Smooth muscle cell (in vitro differentiated cells): ENCODE measurements around the gene TMEM120A. TPM values are rescaled to one million over a fixed set of nuclear protein-coding genes. Genes with fewer than 3 reads are reported as not detected.

Source experiments
- DNase-seq: peaks from one replicate; lab custom pipeline; 2025; ENCODE audit not compliant: unreplicated experiment; lab: John Stamatoyannopoulos, UW
- H2AFZ ChIP-seq: fragments of 200-600 bp; sonication (generic); 2 replicates; pipeline ENCODE4 v1.6.0; 2016; ENCODE audit warnings: antibody characterized with exemption, low read depth, mild to moderate bottlenecking
- H3F3A ChIP-seq: fragments of 200-600 bp; sonication (generic); 2 replicates; pipeline ENCODE4 v1.6.0; 2017; ENCODE audit warnings: antibody characterized with exemption, low read depth
- H3K27ac ChIP-seq: fragments of 200-600 bp; sonication (generic); 2 replicates; pipeline ENCODE4 v1.5.1; 2016; ENCODE audit warnings: low read depth, mild to moderate bottlenecking
- H3K27me3 ChIP-seq: fragments of 200-600 bp; sonication (generic); 2 replicates; pipeline ENCODE4 v1.6.1; 2016; ENCODE audit warnings: low read depth, mild to moderate bottlenecking
- H3K36me3 ChIP-seq: fragments of 200-600 bp; sonication (generic); 2 replicates; pipeline ENCODE4 v1.5.1; 2016; ENCODE audit warnings: low read depth
- H3K4me1 ChIP-seq: fragments of 200-600 bp; sonication (generic); 2 replicates; pipeline ENCODE4 v1.5.1; 2016; ENCODE audit warnings: low read depth
- H3K4me2 ChIP-seq: fragments of 200-600 bp; sonication (generic); 2 replicates; pipeline ENCODE4 v1.6.0; 2016; ENCODE audit warnings: mild to moderate bottlenecking
- H3K4me3 ChIP-seq: fragments of 200-600 bp; sonication (generic); 2 replicates; pipeline ENCODE4 v1.5.1; 2016; ENCODE audit warnings: mild to moderate bottlenecking
- H3K79me2 ChIP-seq: fragments of 200-600 bp; sonication (generic); 2 replicates; pipeline ENCODE4 v1.6.0; 2016; ENCODE audit warnings: low read depth, mild to moderate bottlenecking
- H3K9ac ChIP-seq: fragments of 200-600 bp; sonication (generic); 2 replicates; pipeline ENCODE4 v1.6.0; 2016; ENCODE audit warnings: low read depth
- H3K9me3 ChIP-seq: fragments of 200-600 bp; sonication (generic); replicated peaks from 2 replicates; pipeline ENCODE4 v1.5.1; 2016; ENCODE audit warnings: low read depth
- H4K20me1 ChIP-seq: fragments of 200-600 bp; sonication (generic); 2 replicates; pipeline ENCODE4 v1.6.0; 2016; ENCODE audit warnings: low read depth
- WGBS: methylation state at CpG from one replicate; pipeline ENCODE4 v1.1.7; 2016; ENCODE audit warnings: low lambda C conversion rate; 5-methylcytosine and 5-hydroxymethylcytosine counted together
- polyA plus RNA-seq: library from polyadenylated mRNA; unstranded; fragments of >200 nt; fragmentation: Nextera tagmentation; extraction: Ambion mirVana; gene quantifications from 2 replicates; pipeline ENCODE4 v1.2.1, GENCODE V29; 2016
- total RNA-seq: library from RNA; depleted of rRNA; stranded (reverse); fragments of >200 nt; gene quantifications from 2 replicates; pipeline ENCODE4 v1.2.3, GENCODE V29; 2014
- TF ChIP-seq, protein P1 (sequence below): fragments of 200-600 bp; sonication (generic); IDR thresholded peaks from 2 replicates; pipeline ENCODE4 v1.5.1; 2017; ENCODE audit warnings: borderline replicate concordance, mild to moderate bottlenecking, antibody characterized with exemption; ENCODE audit not compliant: insufficient read depth, poor library complexity, severe bottlenecking

TMEM120A gene
- total and polyA plus RNA-seq, 2 experiments from 2014 or later: 20.3 to 37.2 TPM

DNA sequence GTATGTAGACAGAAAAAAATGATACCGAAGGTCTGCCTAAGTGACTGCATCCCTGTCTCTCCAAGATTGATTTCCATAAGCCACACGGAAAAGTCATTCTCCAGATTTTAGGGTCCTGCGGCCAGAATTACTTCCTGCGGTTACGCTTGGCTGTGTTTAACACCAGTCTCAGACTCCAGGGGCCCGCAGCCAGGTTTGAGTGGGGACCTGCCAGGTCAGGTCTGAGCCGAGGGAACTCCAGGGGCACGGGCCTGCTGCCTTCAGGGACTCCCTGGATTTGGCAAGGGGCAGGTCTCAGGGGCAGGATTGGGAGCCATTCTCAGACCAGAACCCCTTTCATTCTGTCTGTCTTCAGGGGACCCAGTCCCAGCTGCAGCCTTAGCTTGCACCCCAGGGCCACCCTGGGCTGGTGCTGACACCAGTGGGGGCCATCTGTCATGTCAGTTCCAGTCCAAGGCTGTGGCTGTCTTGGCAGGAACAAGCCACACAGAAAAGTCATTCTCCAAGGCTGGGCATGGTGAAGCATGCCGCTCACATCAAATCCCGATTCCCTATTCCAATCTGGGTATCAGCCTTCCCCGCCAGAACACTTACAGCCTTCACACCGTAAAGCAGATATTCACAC is 39.0 kb downstream of the TMEM120A start:
- no peak overlapping the region for H3K27ac ChIP-seq
- no peak overlapping the region for H3K9ac ChIP-seq
- WGBS: 97% methylated on average over 12 of the region's 12 CpGs
- H3K4me3 ChIP-seq: no peak overlapping the region
- H3K4me1 ChIP-seq: no peaks in the 10 kb centered on the region
- TF ChIP-seq, protein P1, sequence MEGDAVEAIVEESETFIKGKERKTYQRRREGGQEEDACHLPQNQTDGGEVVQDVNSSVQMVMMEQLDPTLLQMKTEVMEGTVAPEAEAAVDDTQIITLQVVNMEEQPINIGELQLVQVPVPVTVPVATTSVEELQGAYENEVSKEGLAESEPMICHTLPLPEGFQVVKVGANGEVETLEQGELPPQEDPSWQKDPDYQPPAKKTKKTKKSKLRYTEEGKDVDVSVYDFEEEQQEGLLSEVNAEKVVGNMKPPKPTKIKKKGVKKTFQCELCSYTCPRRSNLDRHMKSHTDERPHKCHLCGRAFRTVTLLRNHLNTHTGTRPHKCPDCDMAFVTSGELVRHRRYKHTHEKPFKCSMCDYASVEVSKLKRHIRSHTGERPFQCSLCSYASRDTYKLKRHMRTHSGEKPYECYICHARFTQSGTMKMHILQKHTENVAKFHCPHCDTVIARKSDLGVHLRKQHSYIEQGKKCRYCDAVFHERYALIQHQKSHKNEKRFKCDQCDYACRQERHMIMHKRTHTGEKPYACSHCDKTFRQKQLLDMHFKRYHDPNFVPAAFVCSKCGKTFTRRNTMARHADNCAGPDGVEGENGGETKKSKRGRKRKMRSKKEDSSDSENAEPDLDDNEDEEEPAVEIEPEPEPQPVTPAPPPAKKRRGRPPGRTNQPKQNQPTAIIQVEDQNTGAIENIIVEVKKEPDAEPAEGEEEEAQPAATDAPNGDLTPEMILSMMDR: no peak
- H2AFZ ChIP-seq: no peak overlapping the region
- no peaks in the 10 kb centered on the region for H3K79me2 ChIP-seq
- H3K4me2 ChIP-seq: no peak overlapping the region
- H4K20me1 ChIP-seq: no peaks in the 10 kb centered on the region
- no peaks in the 10 kb centered on the region for H3K9me3 ChIP-seq
- no peaks in the 10 kb centered on the region for H3K36me3 ChIP-seq
- no peaks in the 10 kb centered on the region for H3K27me3 ChIP-seq
- no peaks in the 10 kb centered on the region for H3F3A ChIP-seq
- no peak for DNase-seq

- no peaks in the 10 kb centered on the region for H3K9me3 ChIP-seq
- no peaks in the 10 kb centered on the region for H3F3A ChIP-seq
- H3K4me1 ChIP-seq: no peaks in the 10 kb centered on the region
- TF ChIP-seq, protein P1: no peak
- no peak overlapping the region for H3K4me3 ChIP-seq
- H3K27me3 ChIP-seq: no peaks in the 10 kb centered on the region
- peaks cover 3% of the 10 kb centered on the region for H4K20me1 ChIP-seq
- no peaks in the 10 kb centered on the region for H3K79me2 ChIP-seq
- no peaks in the 10 kb centered on the region for H3K36me3 ChIP-seq
- no peak overlapping the region for H3K4me2 ChIP-seq
- no peak for DNase-seq
- H3K27ac ChIP-seq: no peak overlapping the region
- 98% methylated on average over 11 of the region's 11 CpGs for WGBS
- H3K9ac ChIP-seq: no peak overlapping the region
- H2AFZ ChIP-seq: no peak overlapping the region
Observed at GRCh38 chr7:75953931-75954330, 40.5 kb downstream of the TMEM120A start.

DNA sequence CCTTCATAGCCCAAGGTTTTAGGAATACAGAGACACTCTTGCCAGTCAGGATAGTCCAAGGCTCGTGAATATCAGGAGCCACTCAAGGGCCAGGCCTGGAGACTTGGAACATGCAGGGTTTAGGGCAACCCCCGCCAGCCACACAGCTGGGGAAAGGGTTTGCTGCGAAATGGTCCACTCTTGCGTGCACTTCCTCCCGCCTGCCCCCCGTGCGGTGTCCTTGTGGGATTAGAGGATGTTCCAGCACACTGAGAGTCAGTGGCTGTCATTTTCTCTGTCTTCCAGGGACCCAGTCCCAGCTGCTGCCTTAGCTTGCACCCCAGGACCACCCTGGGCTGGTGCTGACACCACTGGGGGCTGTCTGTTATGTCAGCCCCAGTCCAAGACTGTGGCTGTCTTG is 41.0 kb downstream of the TMEM120A start:
- Histone ChIP-seq H3F3A (no peaks in the 10 kb centered on the region), H3K79me2 (no peaks in the 10 kb centered on the region), H2AFZ (no peak overlapping the region), H3K4me3 (no peak overlapping the region), H4K20me1 (peaks cover 3% of the 10 kb centered on the region), H3K4me2 (no peak overlapping the region), H3K9me3 (no peaks in the 10 kb centered on the region), H3K27me3 (no peaks in the 10 kb centered on the region), H3K27ac (no peak overlapping the region), H3K9ac (no peak overlapping the region), H3K4me1 (no peaks in the 10 kb centered on the region), H3K36me3 (no peaks in the 10 kb centered on the region)
- DNase-seq: no peak
- WGBS: 92% methylated on average over 7 of the region's 7 CpGs
- TF ChIP-seq, protein P1: no peak

DNA sequence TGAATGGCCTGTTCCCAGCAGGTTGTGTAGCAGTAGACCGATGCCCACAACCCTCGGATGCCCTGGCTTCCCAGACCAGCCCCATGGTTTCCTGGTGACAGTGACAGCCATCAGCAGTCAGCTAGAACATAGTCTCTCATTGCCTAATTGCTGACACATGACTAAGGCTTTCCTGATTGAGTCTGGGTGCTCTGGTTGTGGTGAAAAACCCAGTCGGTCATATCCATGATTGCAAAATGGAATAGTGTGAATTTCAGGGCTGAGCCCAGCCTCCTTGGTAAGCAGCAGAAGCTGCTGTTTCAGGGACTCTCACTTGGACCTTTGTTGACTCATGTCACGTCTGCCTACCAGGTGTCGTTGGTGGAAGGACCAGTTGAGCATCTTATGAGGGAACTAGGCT is 42.9 kb downstream of the TMEM120A start:
- H3K27ac ChIP-seq: peak overlapping the region; percentile 29

More for the DNA sequence above, 42.9 kb downstream of the TMEM120A start:
- WGBS: 47% methylated on average over 5 of the region's 5 CpGs
- Histone ChIP-seq H3K36me3 (no peaks in the 10 kb centered on the region), H3K4me2 (no peak overlapping the region), H2AFZ (no peak overlapping the region), H3K9me3 (no peaks in the 10 kb centered on the region), H3K4me1 (no peaks in the 10 kb centered on the region), H3F3A (no peaks in the 10 kb centered on the region), H3K27me3 (no peaks in the 10 kb centered on the region), H3K79me2 (peaks cover 4% of the 10 kb centered on the region), H3K4me3 (no peak overlapping the region), H4K20me1 (peaks cover 11% of the 10 kb centered on the region), H3K9ac (no peak overlapping the region)
- DNase-seq: no peak
- TF ChIP-seq, protein P1: no peak
